ENCODE measurements around the gene ROR2. TPM values are rescaled to one million over a fixed set of nuclear protein-coding genes. Genes with fewer than 3 reads are reported as not detected.
A peak's percentile ranks its signal among the peaks of the same experiment; 100 is the strongest.

ROR2 gene
- total RNA-seq, 1 donor from 2014 or later, result 0.32 TPM

DNA sequence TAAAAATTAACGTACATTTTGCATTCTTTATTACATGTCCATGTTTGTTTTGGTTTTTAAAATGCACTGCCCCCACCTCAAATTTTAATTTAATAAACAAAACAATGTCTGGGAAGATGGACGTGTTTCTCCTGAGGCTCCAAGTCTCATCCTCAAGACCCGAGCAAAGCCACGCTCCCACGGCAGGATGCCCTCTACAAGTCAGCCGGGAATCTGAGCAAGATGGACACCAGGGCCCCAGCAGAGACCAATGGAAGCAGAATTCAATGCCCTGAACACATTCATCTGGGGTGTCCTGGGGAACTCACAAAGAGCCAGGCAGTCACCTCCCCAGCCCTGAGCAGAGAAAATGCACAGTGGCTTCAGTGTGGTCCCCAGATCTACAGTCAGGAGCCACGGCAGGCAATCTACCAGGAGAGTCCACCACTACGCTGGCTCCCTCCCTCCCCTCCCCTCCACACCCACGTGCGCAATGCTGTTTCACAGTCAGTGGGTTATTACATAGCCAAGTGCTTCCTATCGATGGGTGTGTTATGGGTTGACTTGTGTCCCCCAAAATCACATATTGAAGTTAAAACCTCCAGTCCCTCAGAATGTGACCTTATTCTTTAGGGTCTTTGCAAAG lies 129.8 kb downstream of the ROR2 start:
- DNase-seq (ENCODE audit: low spot score in 2 of 2), result no peak
- Histone ChIP-seq H3K27me3 (no peaks in the 10 kb centered on the region), H3K4me3 (no peak overlapping the region), H3K27ac (no peak overlapping the region), H3K36me3 (no peaks in the 10 kb centered on the region), H3K9me3 (no peaks in the 10 kb centered on the region), H3K4me1 (no peaks in the 10 kb centered on the region)
- intact Hi-C loops (cut with DNase I), result no loop called here
- TF ChIP-seq, protein P1, sequence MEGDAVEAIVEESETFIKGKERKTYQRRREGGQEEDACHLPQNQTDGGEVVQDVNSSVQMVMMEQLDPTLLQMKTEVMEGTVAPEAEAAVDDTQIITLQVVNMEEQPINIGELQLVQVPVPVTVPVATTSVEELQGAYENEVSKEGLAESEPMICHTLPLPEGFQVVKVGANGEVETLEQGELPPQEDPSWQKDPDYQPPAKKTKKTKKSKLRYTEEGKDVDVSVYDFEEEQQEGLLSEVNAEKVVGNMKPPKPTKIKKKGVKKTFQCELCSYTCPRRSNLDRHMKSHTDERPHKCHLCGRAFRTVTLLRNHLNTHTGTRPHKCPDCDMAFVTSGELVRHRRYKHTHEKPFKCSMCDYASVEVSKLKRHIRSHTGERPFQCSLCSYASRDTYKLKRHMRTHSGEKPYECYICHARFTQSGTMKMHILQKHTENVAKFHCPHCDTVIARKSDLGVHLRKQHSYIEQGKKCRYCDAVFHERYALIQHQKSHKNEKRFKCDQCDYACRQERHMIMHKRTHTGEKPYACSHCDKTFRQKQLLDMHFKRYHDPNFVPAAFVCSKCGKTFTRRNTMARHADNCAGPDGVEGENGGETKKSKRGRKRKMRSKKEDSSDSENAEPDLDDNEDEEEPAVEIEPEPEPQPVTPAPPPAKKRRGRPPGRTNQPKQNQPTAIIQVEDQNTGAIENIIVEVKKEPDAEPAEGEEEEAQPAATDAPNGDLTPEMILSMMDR (IDR thresholded peaks at IDR 0.05), result no peak

DNA sequence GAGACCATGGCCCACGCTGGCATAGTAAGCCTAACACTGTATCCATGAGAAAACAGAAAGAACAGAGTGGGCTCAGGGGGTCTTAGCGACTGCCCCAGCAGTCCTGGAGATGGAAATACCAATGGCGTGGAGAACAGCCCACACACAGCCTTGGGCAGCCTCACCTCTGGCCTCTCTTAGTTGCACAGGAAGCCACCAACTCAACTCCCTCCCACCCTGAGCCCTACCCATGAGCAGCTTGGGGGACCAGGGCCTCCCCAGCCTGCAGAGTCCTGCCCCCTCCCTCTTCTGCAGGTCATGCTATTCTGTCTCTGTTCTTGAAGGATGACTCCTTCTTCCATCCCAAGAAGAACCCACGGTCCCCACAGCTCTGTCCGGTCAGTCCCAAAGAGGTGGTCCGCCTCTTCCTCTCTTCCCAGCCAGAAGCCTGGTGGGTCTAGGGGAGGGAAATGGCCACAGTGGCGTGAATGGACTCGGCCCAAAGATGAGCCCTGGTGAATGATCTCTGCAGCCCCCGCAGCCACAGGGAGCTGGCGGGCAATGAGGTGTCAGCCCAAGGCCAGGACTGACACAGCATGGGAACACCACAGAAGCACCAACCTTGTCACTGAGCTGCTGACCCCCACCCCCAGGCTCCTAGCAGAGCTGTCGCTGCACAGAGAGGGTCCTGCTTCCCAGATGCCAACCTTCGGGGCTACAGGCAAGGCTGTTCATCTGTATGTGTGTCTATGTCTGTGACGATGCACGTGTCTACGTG lies 131.2 kb downstream of the ROR2 start:
- H3K27ac ChIP-seq, result no peak overlapping the region
- H3K4me3 ChIP-seq, result no peak overlapping the region
- no peak for DNase-seq (ENCODE audit: low spot score in 2 of 2)
- TF ChIP-seq, protein P1 (IDR thresholded peaks at IDR 0.05), result no peak
- no peaks in the 10 kb centered on the region for H3K4me1 ChIP-seq
- no peaks in the 10 kb centered on the region for H3K9me3 ChIP-seq
- H3K27me3 ChIP-seq, result no peaks in the 10 kb centered on the region
- intact Hi-C loops (cut with DNase I), result no loop called here
- H3K36me3 ChIP-seq, result no peaks in the 10 kb centered on the region

DNA sequence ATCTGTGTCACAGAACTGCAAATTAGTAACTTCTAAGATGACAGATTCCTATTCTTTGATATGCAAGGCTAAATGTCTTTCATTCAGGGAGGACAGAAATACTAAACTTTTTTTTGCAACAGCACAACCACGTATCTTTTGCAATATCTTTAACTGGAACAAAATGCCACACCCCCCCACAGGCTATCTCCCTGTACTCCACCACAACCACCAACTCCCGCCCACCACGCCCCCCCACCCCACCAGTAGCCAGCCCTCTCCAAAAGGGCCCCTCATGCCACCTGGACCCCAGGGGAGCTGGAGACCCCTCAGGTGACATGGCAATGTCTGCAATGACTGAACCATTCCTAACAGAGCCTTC lies 131.8 kb downstream of the ROR2 start:
- no peaks in the 10 kb centered on the region for H3K4me1 ChIP-seq
- no peak overlapping the region for H3K4me3 ChIP-seq
- H3K9me3 ChIP-seq, result no peaks in the 10 kb centered on the region
- TF ChIP-seq, protein P1 (IDR thresholded peaks at IDR 0.05), result no peak
- intact Hi-C loops (cut with DNase I), result no loop called here
- no peaks in the 10 kb centered on the region for H3K36me3 ChIP-seq
- no peak for DNase-seq (ENCODE audit: low spot score in 2 of 2)
- no peak overlapping the region for H3K27ac ChIP-seq
- no peaks in the 10 kb centered on the region for H3K27me3 ChIP-seq

DNA sequence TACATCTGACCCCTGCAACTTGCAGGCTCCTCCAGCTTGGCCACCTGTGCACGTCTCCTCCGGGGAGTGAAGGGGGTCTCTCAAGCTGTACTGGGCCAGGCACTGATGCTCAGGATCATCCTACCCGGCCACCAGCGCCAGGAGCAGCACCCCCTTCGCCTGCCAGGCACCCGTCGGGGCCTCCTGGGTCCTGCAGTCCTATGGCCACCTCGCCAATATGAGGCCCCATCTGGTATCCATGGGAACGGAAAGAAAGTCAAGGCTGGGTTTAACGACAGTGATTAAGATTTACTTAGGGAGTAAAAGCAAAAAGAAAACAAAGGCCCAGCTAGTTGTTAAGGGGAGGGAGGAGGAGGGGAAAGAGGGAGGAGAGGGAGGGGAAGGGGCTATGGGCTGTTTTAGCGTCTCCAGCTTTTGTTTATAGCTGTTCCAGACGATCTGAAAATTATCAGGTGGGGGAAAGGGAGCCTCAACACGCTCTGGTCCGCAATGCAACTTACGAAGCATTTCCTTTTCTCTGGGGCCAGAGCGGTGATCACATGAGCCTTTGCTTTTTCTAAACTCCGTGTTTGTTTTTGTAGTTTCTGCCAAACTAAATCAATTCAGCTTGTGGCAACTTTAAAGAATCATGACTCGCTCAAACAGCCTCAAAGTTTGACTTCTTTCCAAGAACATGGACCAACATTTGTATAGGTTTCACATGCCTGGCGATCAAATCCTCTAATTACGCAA lies 132.4 kb downstream of the ROR2 start:
- Histone ChIP-seq H3K4me3 (no peak overlapping the region), H3K27ac (no peak overlapping the region), H3K36me3 (no peaks in the 10 kb centered on the region), H3K27me3 (no peaks in the 10 kb centered on the region), H3K4me1 (no peaks in the 10 kb centered on the region), H3K9me3 (no peaks in the 10 kb centered on the region)
- TF ChIP-seq, protein P1 (IDR thresholded peaks at IDR 0.05), result no peak
- intact Hi-C loops (cut with DNase I), result no loop called here
- DNase-seq (ENCODE audit: low spot score in 2 of 2), result no peak

DNA sequence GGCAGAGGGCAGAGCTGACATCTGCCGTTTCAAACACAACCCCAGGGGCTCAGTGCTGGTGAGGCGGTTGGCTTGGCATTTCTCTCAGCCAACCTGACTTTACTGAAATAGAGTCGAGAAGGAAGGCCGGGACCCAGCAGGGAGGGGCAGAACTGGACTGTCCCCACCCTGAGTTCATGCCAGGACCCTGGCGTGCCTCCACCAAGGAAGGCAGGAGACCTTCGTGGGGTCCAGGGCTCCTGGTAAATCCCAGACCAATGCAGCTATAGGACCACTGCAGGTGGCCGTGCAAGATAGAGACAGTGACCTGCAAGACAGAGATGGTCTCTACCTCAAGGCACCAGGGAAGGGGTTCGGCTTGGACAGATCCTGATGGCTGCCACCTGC lies 132.9 kb downstream of the ROR2 start:
- H3K27ac ChIP-seq, result no peak overlapping the region
- no peaks in the 10 kb centered on the region for H3K36me3 ChIP-seq
- no peak overlapping the region for H3K4me3 ChIP-seq
- intact Hi-C loops (cut with DNase I), result no loop called here
- no peaks in the 10 kb centered on the region for H3K9me3 ChIP-seq
- H3K27me3 ChIP-seq, result no peaks in the 10 kb centered on the region
- DNase-seq (ENCODE audit: low spot score in 2 of 2), result peak in 1 of 2 donors; percentile 16
- H3K4me1 ChIP-seq, result no peaks in the 10 kb centered on the region
- TF ChIP-seq, protein P1 (IDR thresholded peaks at IDR 0.05), result no peak

All from ascending aorta (tissue), 2 donors.